Activated naive CD8-positive, alpha-beta T cell (primary cell): ENCODE data around the gene DNAJA1.
A peak's percentile ranks its signal among the peaks of the same experiment; 100 is the strongest.
"Not testable (repeated sequence)": the region's sequence is repeated elsewhere in the genome, so short reads cannot be mapped to it uniquely, and the experiment has no call there.

Source experiments
- H3K27ac Mint-ChIP-seq: one replicate; pipeline ENCODE4 v1.8.0; 2021; ENCODE audit warnings: mixed read lengths
- H3K27me3 Mint-ChIP-seq: one replicate; pipeline ENCODE4 v1.8.0; 2021; ENCODE audit warnings: mixed read lengths
- H3K36me3 Mint-ChIP-seq: one replicate; pipeline ENCODE4 v1.8.0; 2021; ENCODE audit warnings: mixed read lengths
- H3K4me1 Mint-ChIP-seq: one replicate; pipeline ENCODE4 v1.8.0; 2021; ENCODE audit warnings: low read depth, mixed read lengths
- H3K4me3 Mint-ChIP-seq: one replicate; pipeline ENCODE4 v1.8.0; 2021; ENCODE audit warnings: mild to moderate bottlenecking, mixed read lengths
- H3K9me3 Mint-ChIP-seq: one replicate; pipeline ENCODE4 v1.8.0; 2021; ENCODE audit warnings: low read depth, mixed read lengths

Gene DNAJA1

DNA sequence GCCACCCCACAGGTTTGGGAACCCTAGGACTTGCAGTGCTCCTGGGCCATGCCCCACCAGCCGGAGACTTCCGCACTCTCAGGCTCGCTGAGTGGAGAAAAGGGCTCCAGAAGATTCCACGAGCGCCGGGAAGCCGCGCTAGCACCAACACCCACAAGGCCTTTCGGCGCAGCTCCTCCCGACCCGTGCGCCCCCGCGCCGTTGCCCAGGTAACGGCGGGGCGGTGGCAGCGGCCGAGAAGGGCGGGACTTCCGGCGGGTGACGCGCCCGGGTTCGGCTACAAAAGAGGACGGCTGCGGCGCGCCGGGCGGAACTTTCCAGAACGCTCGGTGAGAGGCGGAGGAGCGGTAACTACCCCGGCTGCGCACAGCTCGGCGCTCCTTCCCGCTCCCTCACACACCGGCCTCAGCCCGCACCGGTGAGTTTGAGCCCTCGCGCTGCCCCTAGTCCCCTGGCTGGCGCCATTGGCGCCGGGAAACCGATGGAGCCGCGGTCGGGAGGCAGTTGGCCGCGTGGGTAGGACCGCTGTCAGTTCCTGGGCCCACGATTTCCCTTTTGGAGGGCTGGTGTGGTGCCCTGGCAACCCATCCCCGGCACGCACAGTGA is at the start of gene DNAJA1:
Gene DNAJA1, plus strand, starts transcription at position 308 of the 606 bp plus-strand sequence. CDS start 1,212 bp downstream, outside the sequence.
- no peaks in the 10 kb centered on the region for H3K27me3 Mint-ChIP-seq
- H3K27ac Mint-ChIP-seq: peak within 1 kb of the TSS; percentile 94
- no peaks in the 10 kb centered on the region for H3K9me3 Mint-ChIP-seq
- H3K36me3 Mint-ChIP-seq: peaks cover 16% of the 10 kb centered on the region
- H3K4me1 Mint-ChIP-seq: peaks cover 64% of the 10 kb centered on the region
- H3K4me3 Mint-ChIP-seq: peak within 1 kb of the TSS; percentile 97

DNA sequence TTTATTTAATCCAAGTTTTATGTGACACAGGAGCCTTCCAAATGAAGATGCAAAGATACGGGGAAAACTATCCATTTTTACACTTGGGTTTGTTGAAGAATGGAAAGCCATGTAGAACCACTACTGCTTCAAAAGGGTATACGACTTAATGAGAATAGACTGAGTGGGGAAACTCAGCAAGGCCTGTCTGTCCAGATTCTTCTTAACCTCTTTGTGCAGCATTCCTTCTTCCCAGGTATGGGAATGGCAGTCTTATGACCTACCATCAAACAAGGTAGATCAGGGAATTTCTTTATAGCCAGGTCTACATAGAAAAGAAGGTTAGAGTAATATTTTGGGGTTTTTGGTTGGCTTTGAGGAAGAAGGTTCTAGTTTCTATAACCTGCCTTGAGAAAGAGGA is 47.0 kb upstream of the DNAJA1 start:
- Mint-ChIP-seq H3K4me3 (no peak overlapping the region), H3K9me3 (no peaks in the 10 kb centered on the region), H3K27ac (no peak overlapping the region), H3K4me1 (no peaks in the 10 kb centered on the region), H3K27me3 (no peaks in the 10 kb centered on the region), H3K36me3 (peaks cover 12% of the 10 kb centered on the region)

- peaks cover 6% of the 10 kb centered on the region for H3K4me1 Mint-ChIP-seq
- peaks cover 12% of the 10 kb centered on the region for H3K36me3 Mint-ChIP-seq
- H3K27ac Mint-ChIP-seq: no peak overlapping the region
- H3K9me3 Mint-ChIP-seq: no peaks in the 10 kb centered on the region
- no peak overlapping the region for H3K4me3 Mint-ChIP-seq
- no peaks in the 10 kb centered on the region for H3K27me3 Mint-ChIP-seq
These were observed 38.1 kb upstream of the DNAJA1 start for GRCh38 chr9:32986971-32987370.

GRCh38 chr9:32989660-32990059 is 35.4 kb upstream of the DNAJA1 start:
- Mint-ChIP-seq H3K4me3 (no peak overlapping the region), H3K27me3 (no peaks in the 10 kb centered on the region), H3K9me3 (no peaks in the 10 kb centered on the region), H3K36me3 (peaks cover 15% of the 10 kb centered on the region), H3K27ac (no peak overlapping the region), H3K4me1 (peaks cover 19% of the 10 kb centered on the region)

DNA sequence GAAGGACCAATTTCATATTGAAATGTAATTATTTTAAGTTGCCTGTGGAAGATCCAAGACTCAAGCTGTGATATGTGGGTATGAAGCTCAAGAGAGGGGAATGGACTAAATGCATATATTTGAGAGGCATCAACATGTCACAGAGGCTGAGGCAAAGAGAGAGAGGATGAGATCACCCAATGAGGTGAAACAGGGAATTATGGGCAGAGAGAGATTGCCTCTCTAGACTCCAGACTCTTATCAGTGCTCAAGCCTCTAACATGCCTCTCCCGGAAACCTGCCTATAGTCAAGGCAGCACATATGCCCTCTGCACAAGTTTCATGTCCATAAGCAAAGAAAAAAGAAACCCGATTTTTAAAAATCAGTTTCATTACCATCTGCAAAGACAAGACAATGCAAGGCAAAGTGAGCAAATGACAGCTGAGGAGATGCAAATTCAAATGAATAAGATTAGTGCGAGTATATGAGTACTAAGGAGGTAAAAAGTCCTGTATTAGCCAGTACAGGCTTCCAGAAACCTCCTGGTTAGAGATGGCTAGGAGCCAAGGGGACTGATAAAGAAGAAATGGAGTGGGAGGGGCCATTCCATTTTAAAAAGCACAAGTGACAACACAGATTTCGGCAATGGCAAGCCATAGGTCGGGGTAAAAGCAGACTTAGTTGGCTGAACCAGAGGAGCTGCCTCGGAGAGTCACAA is 33.0 kb upstream of the DNAJA1 start:
- Mint-ChIP-seq H3K4me3 (no peak overlapping the region), H3K36me3 (peaks cover 12% of the 10 kb centered on the region), H3K27ac (no peak overlapping the region), H3K9me3 (no peaks in the 10 kb centered on the region), H3K4me1 (peaks cover 30% of the 10 kb centered on the region), H3K27me3 (no peaks in the 10 kb centered on the region)

- no peak overlapping the region for H3K27ac Mint-ChIP-seq
- H3K27me3 Mint-ChIP-seq: no peaks in the 10 kb centered on the region
- H3K36me3 Mint-ChIP-seq: peaks cover 7% of the 10 kb centered on the region
- no peaks in the 10 kb centered on the region for H3K9me3 Mint-ChIP-seq
- H3K4me1 Mint-ChIP-seq: peaks cover 37% of the 10 kb centered on the region
- no peak overlapping the region for H3K4me3 Mint-ChIP-seq
These were observed 32.4 kb upstream of the DNAJA1 start for GRCh38 chr9:32992595-32993238.

GRCh38 chr9:33000682-33001055 is 24.4 kb upstream of the DNAJA1 start:
- H3K4me1 Mint-ChIP-seq: peaks cover 44% of the 10 kb centered on the region
- H3K27me3 Mint-ChIP-seq, H3K36me3 Mint-ChIP-seq, H3K9me3 Mint-ChIP-seq: not testable (repeated sequence)
- peak overlapping the region; percentile 95 for H3K27ac Mint-ChIP-seq
- peak overlapping the region; percentile 98 for H3K4me3 Mint-ChIP-seq

DNA sequence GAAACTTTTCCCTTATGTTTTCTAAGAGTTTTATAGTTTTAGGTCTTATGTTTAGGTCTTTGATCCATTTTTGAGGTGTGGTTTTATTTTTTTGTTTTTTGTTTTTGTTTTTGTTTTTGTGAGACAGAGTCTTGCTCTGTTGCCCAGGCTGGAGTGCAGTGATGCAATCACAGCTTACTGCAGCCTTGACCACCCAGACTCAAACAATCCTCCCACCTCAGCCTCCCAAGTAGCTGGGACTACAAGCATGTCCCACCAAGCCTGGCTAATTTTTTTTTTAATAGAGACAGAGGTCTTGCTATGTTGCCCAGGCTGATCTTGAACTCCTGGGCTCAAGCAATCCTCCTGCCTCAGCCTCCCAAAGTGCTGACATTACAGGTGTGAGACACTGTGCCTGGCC is 19.7 kb upstream of the DNAJA1 start:
- not testable (repeated sequence) for H3K36me3 Mint-ChIP-seq, H3K27me3 Mint-ChIP-seq, H3K27ac Mint-ChIP-seq, H3K9me3 Mint-ChIP-seq, H3K4me3 Mint-ChIP-seq
- peaks cover 13% of the 10 kb centered on the region for H3K4me1 Mint-ChIP-seq

DNA sequence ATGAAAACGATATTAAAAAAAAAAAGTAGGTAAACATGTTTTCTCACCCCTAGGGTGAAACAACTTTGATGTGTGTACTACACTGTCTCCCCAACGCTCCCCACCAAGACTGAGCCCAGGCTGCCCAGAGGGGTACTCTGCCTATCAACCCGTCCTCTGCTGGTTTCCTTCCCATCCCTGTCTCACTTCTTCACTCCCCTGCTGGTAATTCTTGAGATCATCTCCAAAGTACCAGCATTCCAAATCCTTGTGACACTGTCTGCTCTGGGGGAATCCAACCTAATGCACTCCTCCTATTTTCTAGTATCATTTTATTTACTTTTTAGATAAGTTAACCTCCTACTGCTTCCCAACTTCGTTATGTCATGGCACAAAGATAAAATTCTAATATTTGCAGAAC is 17.3 kb upstream of the DNAJA1 start:
- H3K9me3 Mint-ChIP-seq: no peaks in the 10 kb centered on the region
- no peaks in the 10 kb centered on the region for H3K27me3 Mint-ChIP-seq
- no peak overlapping the region for H3K27ac Mint-ChIP-seq
- H3K4me1 Mint-ChIP-seq: peaks cover under 1% of the 10 kb centered on the region
- no peak overlapping the region for H3K4me3 Mint-ChIP-seq
- no peaks in the 10 kb centered on the region for H3K36me3 Mint-ChIP-seq

DNA sequence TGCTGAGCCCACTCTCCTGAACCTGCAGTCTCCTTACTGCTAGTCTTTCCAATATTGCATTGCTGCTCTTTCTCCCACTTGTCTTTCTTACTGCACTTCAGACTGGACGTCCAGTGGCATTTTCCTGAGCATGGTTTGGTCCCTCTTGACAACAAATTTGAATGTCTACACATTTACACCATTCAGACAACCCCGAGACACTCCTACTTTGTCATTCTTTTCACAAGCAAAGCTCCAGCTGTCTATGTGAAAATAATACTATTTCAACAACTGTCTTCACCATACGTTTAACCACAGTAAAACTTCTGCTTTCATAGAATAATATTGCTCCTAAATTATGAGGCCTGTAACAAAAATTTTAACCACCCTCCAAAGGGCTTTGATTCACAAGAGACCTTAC is 13.2 kb upstream of the DNAJA1 start:
- H3K27me3 Mint-ChIP-seq: no peaks in the 10 kb centered on the region
- H3K27ac Mint-ChIP-seq: no peak overlapping the region
- H3K4me1 Mint-ChIP-seq: no peaks in the 10 kb centered on the region
- no peaks in the 10 kb centered on the region for H3K36me3 Mint-ChIP-seq
- H3K9me3 Mint-ChIP-seq: no peaks in the 10 kb centered on the region
- no peak overlapping the region for H3K4me3 Mint-ChIP-seq

- Mint-ChIP-seq H3K4me1 (no peaks in the 10 kb centered on the region), H3K9me3 (no peaks in the 10 kb centered on the region), H3K27me3 (no peaks in the 10 kb centered on the region), H3K4me3 (no peak overlapping the region), H3K36me3 (no peaks in the 10 kb centered on the region), H3K27ac (no peak overlapping the region)
These were observed 12.6 kb upstream of the DNAJA1 start for GRCh38 chr9:33012328-33013069.

- no peaks in the 10 kb centered on the region for H3K36me3 Mint-ChIP-seq
- no peak overlapping the region for H3K27ac Mint-ChIP-seq
- no peaks in the 10 kb centered on the region for H3K27me3 Mint-ChIP-seq
- no peaks in the 10 kb centered on the region for H3K9me3 Mint-ChIP-seq
- no peak overlapping the region for H3K4me3 Mint-ChIP-seq
- H3K4me1 Mint-ChIP-seq: no peaks in the 10 kb centered on the region
These were observed 11.0 kb upstream of the DNAJA1 start for GRCh38 chr9:33013962-33014664.

DNA sequence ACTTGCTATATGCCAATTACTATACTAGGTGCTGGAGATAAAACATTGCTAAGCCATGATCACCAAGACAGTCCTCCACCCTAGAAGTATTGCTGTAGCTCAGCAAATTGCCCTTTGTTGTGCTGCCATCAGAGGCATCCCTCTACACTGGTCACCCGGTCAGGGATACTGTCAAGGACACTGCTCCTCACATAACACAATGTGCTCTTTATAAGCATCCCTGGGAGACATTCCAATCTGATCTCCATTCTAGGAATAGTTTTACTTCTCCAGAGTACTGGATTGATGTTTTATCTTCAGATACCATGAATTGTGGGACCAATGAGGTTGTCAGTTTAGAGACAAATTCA is 10.4 kb upstream of the DNAJA1 start:
- no peak overlapping the region for H3K27ac Mint-ChIP-seq
- H3K9me3 Mint-ChIP-seq: no peaks in the 10 kb centered on the region
- H3K4me1 Mint-ChIP-seq: no peaks in the 10 kb centered on the region
- H3K36me3 Mint-ChIP-seq: no peaks in the 10 kb centered on the region
- no peaks in the 10 kb centered on the region for H3K27me3 Mint-ChIP-seq
- H3K4me3 Mint-ChIP-seq: no peak overlapping the region

DNA sequence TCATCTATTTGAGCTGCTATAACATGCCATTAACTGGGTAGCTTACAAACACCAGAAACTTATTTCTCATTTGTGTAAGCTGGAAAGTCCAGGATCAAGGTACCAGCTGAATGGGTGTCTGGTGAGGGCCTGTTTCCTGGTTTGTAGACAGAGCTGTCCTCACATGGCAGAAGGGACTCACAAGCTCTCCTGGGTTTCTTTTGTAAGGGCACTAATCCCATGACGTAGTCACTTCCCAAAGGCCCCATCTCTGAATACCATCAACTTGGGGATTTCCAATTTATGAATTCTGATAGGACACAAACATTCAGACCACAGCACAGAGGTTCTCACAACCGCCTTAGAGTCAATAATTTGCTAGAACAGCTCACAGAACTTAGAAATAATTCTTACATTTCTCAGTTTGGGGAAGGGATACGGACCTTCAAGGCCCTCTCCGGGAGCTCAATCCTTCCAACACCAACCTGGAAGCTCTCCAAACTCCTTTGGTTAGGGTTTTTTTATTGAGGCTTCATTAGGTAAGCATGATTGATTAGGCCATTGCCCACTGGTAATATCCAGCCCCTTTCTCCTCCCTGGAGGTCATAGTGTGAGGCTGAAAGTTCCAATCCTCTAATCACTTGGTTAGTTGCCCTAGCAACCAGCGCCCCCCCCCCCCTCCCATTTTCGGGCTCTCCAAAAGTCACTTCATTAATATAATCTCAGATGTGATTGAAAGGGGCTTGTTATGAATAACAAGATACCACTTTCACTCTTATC is 7.6 kb upstream of the DNAJA1 start:
- Mint-ChIP-seq H3K27ac (no peak overlapping the region), H3K9me3 (no peaks in the 10 kb centered on the region), H3K27me3 (no peaks in the 10 kb centered on the region), H3K4me1 (peaks cover 13% of the 10 kb centered on the region), H3K4me3 (no peak overlapping the region), H3K36me3 (no peaks in the 10 kb centered on the region)
